GM18517 (cell line): ENCODE measurements around the gene KIFBP.
A peak's percentile ranks its signal among the peaks of the same experiment; 100 is the strongest.
"Not testable (repeated sequence)": the region's sequence is repeated elsewhere in the genome, so short reads cannot be mapped to it uniquely, and the experiment has no call there.

Experiments
- ATAC-seq: cut with Tn5 transposase; IDR thresholded peaks from one replicate; pipeline ENCODE4 v1.9.1; 2021; ENCODE audit warnings: mild to moderate bottlenecking, moderate library complexity; ENCODE audit not compliant: unreplicated experiment

The KIFBP gene, protein sequence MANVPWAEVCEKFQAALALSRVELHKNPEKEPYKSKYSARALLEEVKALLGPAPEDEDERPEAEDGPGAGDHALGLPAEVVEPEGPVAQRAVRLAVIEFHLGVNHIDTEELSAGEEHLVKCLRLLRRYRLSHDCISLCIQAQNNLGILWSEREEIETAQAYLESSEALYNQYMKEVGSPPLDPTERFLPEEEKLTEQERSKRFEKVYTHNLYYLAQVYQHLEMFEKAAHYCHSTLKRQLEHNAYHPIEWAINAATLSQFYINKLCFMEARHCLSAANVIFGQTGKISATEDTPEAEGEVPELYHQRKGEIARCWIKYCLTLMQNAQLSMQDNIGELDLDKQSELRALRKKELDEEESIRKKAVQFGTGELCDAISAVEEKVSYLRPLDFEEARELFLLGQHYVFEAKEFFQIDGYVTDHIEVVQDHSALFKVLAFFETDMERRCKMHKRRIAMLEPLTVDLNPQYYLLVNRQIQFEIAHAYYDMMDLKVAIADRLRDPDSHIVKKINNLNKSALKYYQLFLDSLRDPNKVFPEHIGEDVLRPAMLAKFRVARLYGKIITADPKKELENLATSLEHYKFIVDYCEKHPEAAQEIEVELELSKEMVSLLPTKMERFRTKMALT

DNA sequence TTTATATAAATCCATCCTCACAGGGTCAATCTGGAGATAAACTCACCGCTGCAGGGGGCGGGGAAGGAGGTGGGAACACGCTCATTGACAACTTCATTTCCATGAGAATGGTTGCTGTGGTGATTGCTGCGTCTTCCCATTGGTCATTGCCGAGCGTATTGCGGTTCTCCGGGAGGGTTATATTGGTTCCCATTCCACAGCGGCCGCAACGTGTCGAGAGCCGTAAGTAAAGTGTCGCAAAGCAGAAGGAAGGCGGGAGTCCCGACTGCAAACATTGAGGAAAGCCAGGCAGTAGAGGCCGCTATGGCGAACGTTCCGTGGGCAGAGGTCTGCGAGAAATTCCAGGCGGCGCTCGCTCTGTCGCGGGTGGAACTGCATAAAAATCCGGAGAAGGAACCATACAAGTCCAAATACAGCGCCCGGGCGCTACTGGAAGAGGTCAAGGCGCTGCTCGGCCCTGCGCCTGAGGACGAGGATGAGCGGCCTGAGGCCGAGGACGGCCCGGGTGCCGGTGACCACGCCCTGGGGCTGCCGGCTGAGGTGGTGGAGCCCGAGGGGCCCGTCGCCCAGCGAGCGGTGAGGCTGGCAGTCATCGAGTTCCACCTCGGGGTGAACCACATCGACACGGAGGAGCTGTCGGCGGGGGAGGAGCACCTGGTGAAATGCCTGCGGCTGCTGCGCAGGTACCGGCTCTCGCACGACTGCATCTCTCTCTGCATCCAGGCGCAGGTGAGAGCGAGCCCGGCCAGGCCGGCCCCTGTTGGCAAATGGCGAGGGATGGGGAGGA, at the start of gene KIFBP:
KIFBP (plus strand) TSS at position 274 of the 787 bp plus-strand sequence; CDS start at position 304, 30 bp downstream.
- peak; percentile 82 for ATAC-seq

DNA sequence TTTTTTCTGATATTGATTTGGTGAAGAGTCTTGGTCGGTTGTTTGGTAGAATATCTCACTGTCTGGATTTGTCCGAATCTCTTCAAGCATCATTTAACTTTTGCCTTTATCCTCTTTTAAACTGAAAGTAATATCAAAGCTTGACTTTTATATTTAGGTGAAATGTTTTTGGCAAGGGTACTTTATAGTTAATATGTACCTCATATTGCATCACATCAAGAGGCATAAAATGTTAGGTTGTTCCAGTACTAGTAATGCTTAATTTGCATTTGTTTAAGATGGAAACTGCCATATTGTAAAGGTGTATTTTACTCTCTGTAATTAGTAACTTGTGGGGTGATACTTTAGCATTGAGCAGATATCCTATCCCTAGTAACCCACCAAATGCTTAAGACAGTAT, 49.7 kb upstream of the KIFBP start:
- ATAC-seq, result no peak

- not testable (repeated sequence) for ATAC-seq
These were observed 47.7 kb upstream of the KIFBP start for GRCh38 chr10:68940917-68941316.

GRCh38 chr10:68950598-68950997, 38.0 kb upstream of the KIFBP start:
- no peak for ATAC-seq

- no peak for ATAC-seq
These were observed 33.7 kb upstream of the KIFBP start for GRCh38 chr10:68954904-68955303.

GRCh38 chr10:68955355-68955831, 33.2 kb upstream of the KIFBP start:
- ATAC-seq, result peak; percentile 6

DNA sequence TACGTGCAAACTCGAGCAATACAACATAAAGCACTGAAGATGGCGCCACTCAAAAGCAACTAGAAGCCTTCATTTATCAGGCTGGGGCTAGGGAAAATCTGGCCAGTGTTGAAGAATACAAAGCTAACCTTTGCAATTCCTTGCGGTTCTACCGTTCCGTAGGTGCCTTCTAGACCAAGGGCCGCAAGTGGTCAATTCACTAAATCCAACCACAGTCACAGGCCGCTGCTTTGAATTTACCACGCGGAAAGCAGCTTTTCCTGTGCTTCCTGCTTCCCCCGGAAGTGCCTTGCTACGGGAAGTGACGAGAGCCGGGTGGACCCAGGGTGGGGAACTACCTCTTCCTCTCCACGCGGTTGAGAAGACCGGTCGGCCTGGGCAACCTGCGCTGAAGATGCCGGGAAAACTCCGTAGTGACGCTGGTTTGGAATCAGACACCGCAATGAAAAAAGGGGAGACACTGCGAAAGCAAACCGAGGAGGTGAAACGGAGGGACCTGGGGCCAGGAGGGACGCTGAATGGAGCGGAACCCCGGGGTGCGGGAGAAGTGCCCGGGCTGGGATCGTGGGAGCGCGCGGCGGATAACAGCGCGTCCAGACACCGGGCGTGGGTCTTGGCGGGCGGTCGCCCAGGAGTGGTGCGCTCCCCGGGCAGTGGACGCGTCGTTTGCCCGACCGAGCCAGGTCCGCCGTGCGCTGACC, 32.6 kb upstream of the KIFBP start, which contains the start of gene DDX21:
DDX21 (plus strand) TSS at position 339 of the 701 bp plus-strand sequence; CDS start at position 395, 56 bp downstream.
- ATAC-seq, result peak; percentile 79

GRCh38 chr10:68957284-68957615, 31.4 kb upstream of the KIFBP start:
- ATAC-seq, result no peak

GRCh38 chr10:68957654-68958053, 30.9 kb upstream of the KIFBP start:
- no peak for ATAC-seq

DNA sequence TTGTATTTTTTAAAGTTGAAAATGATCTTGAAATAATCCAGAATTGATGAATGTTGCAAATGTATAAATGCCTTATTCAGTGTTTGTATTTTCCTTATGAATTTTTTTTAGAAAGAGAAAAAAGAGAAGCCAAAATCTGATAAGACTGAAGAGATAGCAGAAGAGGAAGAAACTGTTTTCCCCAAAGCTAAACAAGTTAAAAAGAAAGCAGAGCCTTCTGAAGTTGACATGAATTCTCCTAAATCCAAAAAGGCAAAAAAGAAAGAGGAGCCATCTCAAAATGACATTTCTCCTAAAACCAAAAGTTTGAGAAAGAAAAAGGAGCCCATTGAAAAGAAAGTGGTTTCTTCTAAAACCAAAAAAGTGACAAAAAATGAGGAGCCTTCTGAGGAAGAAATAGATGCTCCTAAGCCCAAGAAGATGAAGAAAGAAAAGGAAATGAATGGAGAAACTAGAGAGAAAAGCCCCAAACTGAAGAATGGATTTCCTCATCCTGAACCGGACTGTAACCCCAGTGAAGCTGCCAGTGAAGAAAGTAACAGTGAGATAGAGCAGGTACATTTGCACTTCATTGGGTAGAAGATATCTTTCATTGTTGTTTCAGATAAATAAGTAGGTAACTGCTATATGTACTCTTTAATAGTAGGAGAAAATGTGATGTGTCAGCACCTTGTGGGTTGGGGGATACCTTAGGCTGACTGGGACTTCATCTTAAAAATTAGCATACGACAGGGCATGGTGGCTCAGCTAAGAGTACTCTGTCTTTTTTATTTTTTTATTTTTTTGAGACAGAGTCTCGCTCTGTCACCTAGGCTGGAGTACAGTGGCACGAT, 28.7 kb upstream of the KIFBP start:
- ATAC-seq, result no peak

DNA sequence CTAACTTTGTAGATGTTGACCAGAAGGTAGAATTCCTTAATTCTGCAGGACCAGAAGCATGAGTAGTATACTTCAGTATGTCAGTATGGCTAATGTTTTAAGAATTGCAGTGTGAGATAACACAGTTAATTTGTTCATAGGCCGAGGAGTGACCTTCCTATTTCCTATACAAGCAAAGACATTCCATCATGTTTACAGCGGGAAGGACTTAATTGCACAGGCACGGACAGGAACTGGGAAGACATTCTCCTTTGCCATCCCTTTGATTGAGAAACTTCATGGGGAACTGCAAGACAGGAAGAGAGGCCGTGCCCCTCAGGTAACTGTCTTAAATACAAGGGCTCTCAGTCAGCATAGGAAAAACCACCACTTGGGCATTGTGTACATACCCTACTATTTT, 25.5 kb upstream of the KIFBP start:
- no peak for ATAC-seq

- no peak for ATAC-seq
These were observed 14.6 kb upstream of the KIFBP start for GRCh38 chr10:68973975-68974374.

GRCh38 chr10:68975936-68976473, 12.6 kb upstream of the KIFBP start:
- ATAC-seq, result not testable (repeated sequence)

DNA sequence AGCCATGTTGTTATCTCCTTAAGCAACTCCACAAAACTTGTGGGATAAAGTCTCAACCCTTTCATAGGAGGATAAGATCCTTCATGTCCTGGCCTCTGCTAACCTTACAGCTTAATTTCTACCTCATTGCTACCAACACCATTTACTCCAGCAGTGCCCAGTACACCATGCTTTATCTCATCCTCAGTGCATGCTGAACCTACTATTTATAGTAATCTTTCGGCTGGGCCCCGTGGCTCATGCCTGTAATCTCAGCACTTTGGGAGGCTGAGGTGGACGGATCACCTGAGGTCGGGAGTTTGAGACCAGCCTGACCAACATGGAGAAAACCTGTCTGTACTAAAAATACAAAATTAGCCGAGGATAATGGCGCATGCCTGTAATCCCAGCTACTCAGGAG, 8.9 kb upstream of the KIFBP start:
- ATAC-seq, result not testable (repeated sequence)

DNA sequence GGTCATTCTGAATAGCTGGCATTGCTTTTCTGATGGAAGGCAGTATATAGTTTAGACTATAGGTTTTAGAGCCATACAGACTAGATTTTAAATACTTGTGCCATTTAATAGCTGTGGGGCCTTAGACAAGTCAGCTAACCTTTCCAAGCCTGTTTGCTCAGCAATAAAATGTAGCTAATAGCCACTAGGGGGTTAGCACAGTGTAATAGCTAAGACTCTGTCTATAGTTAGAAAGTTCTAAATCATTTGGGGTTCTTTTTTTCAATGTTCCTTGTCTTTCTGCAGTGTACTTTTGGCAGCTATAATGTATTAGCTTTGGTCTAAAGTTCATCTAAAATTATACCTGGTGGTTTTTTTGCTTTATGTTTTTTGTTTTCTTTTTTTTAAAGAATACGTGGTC, 7.5 kb upstream of the KIFBP start:
- no peak for ATAC-seq

- no peak for ATAC-seq
These were observed 6.2 kb upstream of the KIFBP start for GRCh38 chr10:68982389-68982788.

GRCh38 chr10:68987611-68988010, 992 bp upstream of the KIFBP start:
- ATAC-seq, result no peak

GRCh38 chr10:68989317-68989990, 851 bp downstream of the KIFBP start:
- ATAC-seq, result peak; percentile 2
